Stimulated activated CD4-positive, alpha-beta T cell treated with anti-CD3 and anti-CD28 coated beads, Interleukin-15, amount 100 ng/mL, for 48 hours (primary cell): Measurements from ENCODE around the gene CATSPER3.
"Not testable (repeated sequence)": the region's sequence is repeated elsewhere in the genome, so short reads cannot be mapped to it uniquely, and the experiment has no call there.

ENCODE experiments used
- DNase-seq, 2 donors: peaks; one replicate each; pipeline ENCODE4 v3.0.0-alpha.2; 2020; ENCODE audit warnings: low read depth in 2 of 2

The CATSPER3 gene

GRCh38 chr5:134975078-134975715, 7.5 kb downstream of the CATSPER3 start:
- no peak for DNase-seq

- no peak for DNase-seq
Observed at GRCh38 chr5:134975843-134976242, 8.1 kb downstream of the CATSPER3 start.

- DNase-seq, result no peak
Observed at GRCh38 chr5:134976841-134977240, 9.1 kb downstream of the CATSPER3 start.

GRCh38 chr5:134979416-134979815, 11.7 kb downstream of the CATSPER3 start:
- DNase-seq, result no peak

GRCh38 chr5:134982230-134982629, 14.5 kb downstream of the CATSPER3 start:
- no peak for DNase-seq

- no peak for DNase-seq
Observed at GRCh38 chr5:134989266-134989830, 21.6 kb downstream of the CATSPER3 start.

GRCh38 chr5:134990183-134990582, 22.5 kb downstream of the CATSPER3 start:
- DNase-seq, result not testable (repeated sequence)

GRCh38 chr5:134992148-134992547, 24.4 kb downstream of the CATSPER3 start:
- DNase-seq, result no peak

- no peak for DNase-seq
Observed at GRCh38 chr5:134993161-134993560, 25.5 kb downstream of the CATSPER3 start.

- DNase-seq, result no peak
Observed at GRCh38 chr5:134994560-134995156, 27.0 kb downstream of the CATSPER3 start.

- DNase-seq, result no peak
Observed at GRCh38 chr5:134995850-134996402, 28.2 kb downstream of the CATSPER3 start.

GRCh38 chr5:134997015-134997414, 29.3 kb downstream of the CATSPER3 start:
- no peak for DNase-seq

- not testable (repeated sequence) for DNase-seq
Observed at GRCh38 chr5:134998068-134998467, 30.4 kb downstream of the CATSPER3 start.

GRCh38 chr5:135004376-135004775, 36.7 kb downstream of the CATSPER3 start:
- DNase-seq, result no peak

GRCh38 chr5:135005076-135005475, 37.4 kb downstream of the CATSPER3 start:
- DNase-seq, result no peak

- no peak for DNase-seq
Observed at GRCh38 chr5:135007305-135007704, 39.6 kb downstream of the CATSPER3 start.

- no peak for DNase-seq
Observed at GRCh38 chr5:135007749-135008363, 40.1 kb downstream of the CATSPER3 start.

GRCh38 chr5:135008556-135008955, 40.8 kb downstream of the CATSPER3 start:
- DNase-seq, result no peak

GRCh38 chr5:135008981-135009735, 41.5 kb downstream of the CATSPER3 start:
- DNase-seq, result no peak

GRCh38 chr5:135009736-135010501, 42.2 kb downstream of the CATSPER3 start:
- DNase-seq, result no peak
